SK-N-SH treated with all-trans-retinoic acid at 6 μM for 48 hours (cell line): Measurements from ENCODE around the gene CDC45.

Experiments
- ATAC-seq: fragments of 200-7000 bp; cut with Tn5 transposase; 3 replicates; pipeline ENCODE4 v1.9.1; 2020; ENCODE audit warnings: mild to moderate bottlenecking, moderate library complexity
- ARNTL ChIP-seq: fragments of 450-650 bp; formaldehyde crosslinking; IDR thresholded peaks from 2 replicates; pipeline ENCODE4 v1.5.0; 2020; ENCODE audit warnings: low read depth, mild to moderate bottlenecking, moderate library complexity, borderline replicate concordance
- BACH2 ChIP-seq: fragments of 250-450 bp; sonication (Bioruptor Pico); IDR thresholded peaks from 2 replicates; pipeline ENCODE4 v1.9.0; 2021; ENCODE audit warnings: mild to moderate bottlenecking, borderline replicate concordance
- CREB5 ChIP-seq: fragments of 250-450 bp; sonication (Bioruptor Pico); IDR thresholded peaks from 2 replicates; pipeline ENCODE4 v1.5.1; 2020; ENCODE audit warnings: low read depth, mild to moderate bottlenecking, moderate library complexity
- ESRRG ChIP-seq: fragments of 250-450 bp; sonication (Bioruptor Pico); IDR thresholded peaks from 2 replicates; pipeline ENCODE4 v1.6.1; 2021; ENCODE audit warnings: mild to moderate bottlenecking
- ISL1 ChIP-seq: fragments of 250-450 bp; sonication (Bioruptor Pico); IDR thresholded peaks from 2 replicates; pipeline ENCODE4 v2.1.2; 2022; ENCODE audit warnings: mild to moderate bottlenecking, moderate library complexity
- OSR1 ChIP-seq: fragments of 250-450 bp; sonication (Bioruptor Pico); IDR thresholded peaks from 2 replicates; pipeline ENCODE4 v1.8.0; 2022; ENCODE audit warnings: moderate library complexity, mild to moderate bottlenecking, inconsistent platforms
- POU6F1 ChIP-seq: fragments of 250-450 bp; sonication (Bioruptor Pico); IDR thresholded peaks from 2 replicates; pipeline ENCODE4 v1.8.0; 2021; ENCODE audit warnings: low read depth, mild to moderate bottlenecking, moderate library complexity, borderline replicate concordance
- PPARA ChIP-seq: fragments of 250-450 bp; sonication (Bioruptor Pico); IDR thresholded peaks from 2 replicates; pipeline ENCODE4 v1.5.0; 2020; ENCODE audit warnings: mild to moderate bottlenecking, borderline replicate concordance
- RARB ChIP-seq: fragments of 250-450 bp; sonication (Bioruptor Pico); IDR thresholded peaks from 2 replicates; pipeline ENCODE4 v1.8.0; 2021; ENCODE audit warnings: mild to moderate bottlenecking, moderate library complexity
- TCF4 ChIP-seq: fragments of 250-450 bp; sonication (Bioruptor Pico); IDR thresholded peaks from 2 replicates; pipeline ENCODE4 v1.8.0; 2021; ENCODE audit warnings: mild to moderate bottlenecking, moderate library complexity, borderline replicate concordance
- TOX ChIP-seq: fragments of 250-450 bp; sonication (Bioruptor Pico); IDR thresholded peaks from 2 replicates; pipeline ENCODE4 v1.8.0; 2021; ENCODE audit warnings: mild to moderate bottlenecking, moderate library complexity, borderline replicate concordance
- TSHZ2 ChIP-seq: fragments of 250-450 bp; sonication (Bioruptor Pico); IDR thresholded peaks from 2 replicates; pipeline ENCODE4 v1.5.0; 2020; ENCODE audit warnings: mild to moderate bottlenecking, moderate library complexity
- ZC3H10 ChIP-seq: fragments of 250-450 bp; sonication (Bioruptor Pico); IDR thresholded peaks from 2 replicates; pipeline ENCODE4 v1.5.1; 2021; ENCODE audit warnings: mild to moderate bottlenecking, moderate library complexity
- ZFP3 ChIP-seq: fragments of 250-450 bp; sonication (Bioruptor Pico); IDR thresholded peaks from 2 replicates; pipeline ENCODE4 v1.5.0; 2020; ENCODE audit warnings: mild to moderate bottlenecking, moderate library complexity
- ZFP30 ChIP-seq: fragments of 450-650 bp; formaldehyde crosslinking; IDR thresholded peaks from 2 replicates; pipeline ENCODE4 v1.5.0; 2022; ENCODE audit warnings: mild to moderate bottlenecking, moderate library complexity
- ZNF565 ChIP-seq: fragments of 450-650 bp; formaldehyde crosslinking; conservative IDR thresholded peaks from 2 replicates; pipeline ENCODE4 v1.5.0; 2020; ENCODE audit warnings: low read depth, mild to moderate bottlenecking, moderate library complexity
- ZNF70 ChIP-seq: fragments of 450-650 bp; formaldehyde crosslinking; IDR thresholded peaks from 2 replicates; pipeline ENCODE4 v1.5.0; 2020; ENCODE audit warnings: mild to moderate bottlenecking, moderate library complexity
- ZNF8 ChIP-seq: fragments of 450-650 bp; formaldehyde crosslinking; IDR thresholded peaks from 2 replicates; pipeline ENCODE4 v1.5.0; 2020; ENCODE audit warnings: mild to moderate bottlenecking, moderate library complexity
- TF ChIP-seq, protein P1 (sequence below): fragments of 250-450 bp; sonication (Bioruptor Pico); IDR thresholded peaks from 2 replicates; pipeline ENCODE4 v1.8.0; 2020; ENCODE audit warnings: mild to moderate bottlenecking, moderate library complexity, borderline replicate concordance
- TF ChIP-seq, protein P2 (sequence below): fragments of 250-450 bp; sonication (Bioruptor Pico); IDR thresholded peaks from 2 replicates; pipeline ENCODE4 v1.5.1; 2021; ENCODE audit warnings: mild to moderate bottlenecking, moderate library complexity

The CDC45 gene

GRCh38 chr22:19520007-19520406 lies 40.3 kb downstream of the CDC45 start:
- TF ChIP-seq ZFP3 (CRISPR knock-in tag) (no peak), TCF4 (CRISPR knock-in tag) (no peak), ESRRG (CRISPR knock-in tag) (no peak), ARNTL (CRISPR knock-in tag) (no peak), ISL1 (CRISPR knock-in tag) (no peak)
- ATAC-seq = no peak

DNA sequence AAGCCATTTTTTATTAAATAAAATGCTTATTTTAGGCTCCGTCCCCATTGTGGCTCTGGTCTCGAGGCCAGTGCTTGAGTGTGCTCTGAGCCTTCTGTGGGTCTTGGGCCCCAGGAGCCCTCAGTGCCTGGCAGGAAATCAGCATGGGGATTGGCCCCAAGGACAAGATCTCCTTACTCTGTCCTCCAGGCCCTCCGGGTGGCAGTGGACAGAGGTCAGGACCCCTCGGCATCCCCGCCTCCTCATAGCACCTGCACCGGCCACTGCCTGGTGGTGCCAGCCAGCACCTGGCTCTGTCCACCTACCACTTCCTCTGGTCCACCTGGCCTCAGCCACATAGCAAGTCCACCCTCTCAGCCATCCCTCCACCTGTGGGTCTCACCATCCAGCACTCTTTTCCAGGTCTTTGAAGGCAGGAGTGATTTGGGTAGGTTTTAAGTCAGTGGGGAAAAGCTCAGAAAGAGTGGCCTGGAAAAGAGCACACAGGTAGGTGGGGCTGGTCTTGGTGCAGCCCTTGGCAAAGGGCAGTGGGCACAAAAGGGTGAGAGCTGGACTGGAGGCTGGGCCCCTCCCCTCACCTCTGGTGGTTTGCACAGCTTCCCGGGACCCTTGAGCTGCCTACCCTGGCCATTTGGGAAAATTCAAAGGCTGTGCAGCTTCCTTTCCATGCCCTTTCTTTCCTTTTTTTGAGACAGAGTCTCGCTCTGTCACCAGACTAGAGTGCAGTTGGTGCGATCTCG lies 41.0 kb downstream of the CDC45 start:
- no peak for ATAC-seq
- TF ChIP-seq ZFP3 (CRISPR knock-in tag) (no peak), ZNF8 (CRISPR knock-in tag) (no peak), ZNF70 (no peak), BACH2 (no peak), ZNF565 (CRISPR knock-in tag) (no peak), ZFP30 (CRISPR knock-in tag) (no peak), TSHZ2 (CRISPR knock-in tag) (no peak), ZC3H10 (no peak), RARB (CRISPR knock-in tag) (no peak), ISL1 (CRISPR knock-in tag) (no peak), PPARA (no peak), CREB5 (CRISPR knock-in tag) (no peak), ESRRG (CRISPR knock-in tag) (no peak), OSR1 (CRISPR knock-in tag) (no peak), POU6F1 (CRISPR knock-in tag) (no peak), TCF4 (CRISPR knock-in tag) (no peak), ARNTL (CRISPR knock-in tag) (no peak), TOX (CRISPR knock-in tag) (no peak)
- TF ChIP-seq, protein P1, sequence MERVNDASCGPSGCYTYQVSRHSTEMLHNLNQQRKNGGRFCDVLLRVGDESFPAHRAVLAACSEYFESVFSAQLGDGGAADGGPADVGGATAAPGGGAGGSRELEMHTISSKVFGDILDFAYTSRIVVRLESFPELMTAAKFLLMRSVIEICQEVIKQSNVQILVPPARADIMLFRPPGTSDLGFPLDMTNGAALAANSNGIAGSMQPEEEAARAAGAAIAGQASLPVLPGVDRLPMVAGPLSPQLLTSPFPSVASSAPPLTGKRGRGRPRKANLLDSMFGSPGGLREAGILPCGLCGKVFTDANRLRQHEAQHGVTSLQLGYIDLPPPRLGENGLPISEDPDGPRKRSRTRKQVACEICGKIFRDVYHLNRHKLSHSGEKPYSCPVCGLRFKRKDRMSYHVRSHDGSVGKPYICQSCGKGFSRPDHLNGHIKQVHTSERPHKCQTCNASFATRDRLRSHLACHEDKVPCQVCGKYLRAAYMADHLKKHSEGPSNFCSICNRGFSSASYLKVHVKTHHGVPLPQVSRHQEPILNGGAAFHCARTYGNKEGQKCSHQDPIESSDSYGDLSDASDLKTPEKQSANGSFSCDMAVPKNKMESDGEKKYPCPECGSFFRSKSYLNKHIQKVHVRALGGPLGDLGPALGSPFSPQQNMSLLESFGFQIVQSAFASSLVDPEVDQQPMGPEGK (CRISPR knock-in tag) = no peak
- TF ChIP-seq, protein P2, sequence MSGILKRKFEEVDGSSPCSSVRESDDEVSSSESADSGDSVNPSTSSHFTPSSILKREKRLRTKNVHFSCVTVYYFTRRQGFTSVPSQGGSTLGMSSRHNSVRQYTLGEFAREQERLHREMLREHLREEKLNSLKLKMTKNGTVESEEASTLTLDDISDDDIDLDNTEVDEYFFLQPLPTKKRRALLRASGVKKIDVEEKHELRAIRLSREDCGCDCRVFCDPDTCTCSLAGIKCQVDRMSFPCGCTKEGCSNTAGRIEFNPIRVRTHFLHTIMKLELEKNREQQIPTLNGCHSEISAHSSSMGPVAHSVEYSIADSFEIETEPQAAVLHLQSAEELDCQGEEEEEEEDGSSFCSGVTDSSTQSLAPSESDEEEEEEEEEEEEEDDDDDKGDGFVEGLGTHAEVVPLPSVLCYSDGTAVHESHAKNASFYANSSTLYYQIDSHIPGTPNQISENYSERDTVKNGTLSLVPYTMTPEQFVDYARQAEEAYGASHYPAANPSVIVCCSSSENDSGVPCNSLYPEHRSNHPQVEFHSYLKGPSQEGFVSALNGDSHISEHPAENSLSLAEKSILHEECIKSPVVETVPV (CRISPR knock-in tag) = no peak

- ATAC-seq = no peak
- no peak for TF ChIP-seq ISL1 (CRISPR knock-in tag)
- TF ChIP-seq BACH2 = no peak
- TF ChIP-seq TCF4 (CRISPR knock-in tag) = no peak
- TF ChIP-seq TOX (CRISPR knock-in tag) = no peak
- no peak for TF ChIP-seq POU6F1 (CRISPR knock-in tag)
- TF ChIP-seq ZFP30 (CRISPR knock-in tag) = no peak
- TF ChIP-seq CREB5 (CRISPR knock-in tag) = no peak
- no peak for TF ChIP-seq TSHZ2 (CRISPR knock-in tag)
Measured at GRCh38 chr22:19522190-19522880, 42.6 kb downstream of the CDC45 start.
